GM12878 (cell line): ENCODE results near the gene SLC12A4. TPM values are rescaled to one million over a fixed set of nuclear protein-coding genes. Genes with fewer than 3 reads are reported as not detected.
A peak's percentile ranks its signal among the peaks of the same experiment; 100 is the strongest.

ENCODE experiments used
- ATAC-seq: fragments of 200-7000 bp; cut with Tn5 transposase; 3 replicates; pipeline ENCODE4 v1.9.1; 2020; ENCODE audit warnings: mild to moderate bottlenecking, moderate library complexity
- BruUV-seq: library from RNA; stranded (reverse); fragments of 400-500 nt; replicated peaks from 2 replicates; lab custom pipeline; 2021; lab: Mats Ljungman, UMichigan
- CTCF ChIA-PET: fragments of 300-600 bp; sonication (Branson Sonifier 250); formaldehyde crosslinking; extraction: SDS; loops from one replicate; lab custom pipeline; 2021; ENCODE audit warnings: inconsistent platforms; lab: Yijun Ruan, JAX
- POLR2A ChIA-PET: fragments of 350-600 bp; formaldehyde crosslinking; extraction: SDS; loops from one replicate; lab custom pipeline; 2021; ENCODE audit warnings: inconsistent platforms; lab: Charles Lee
- RAD21 ChIA-PET: fragments of 300-600 bp; sonication (Branson Sonifier 250); formaldehyde crosslinking; loops from one replicate; lab custom pipeline; 2023; ENCODE audit warnings: antibody characterized with exemption; ENCODE audit not compliant: unreplicated experiment; lab: Charles Lee
- SMC1A ChIA-PET: fragments of 300-600 bp; sonication (Branson Sonifier 250); formaldehyde crosslinking; loops from one replicate; lab custom pipeline; 2023; ENCODE audit not compliant: unreplicated experiment, uncharacterized antibody; lab: Charles Lee
- DNase-seq: peaks from one replicate; pipeline ENCODE4 v3.0.0-alpha.2; 2011; ENCODE audit warnings: low read depth, low spot score
- FAIRE-seq: peaks from 3 replicates; lab custom pipeline; 2011; peaks lifted over from hg19 to GRCh38; lab: Jason Lieb, UNC
- H2AFZ ChIP-seq: 2 replicates; pipeline ENCODE4 v1.6.0; 2011; ENCODE audit warnings: low read depth, low read length, control low read depth; ENCODE audit not compliant: control insufficient read depth
- H3K27ac ChIP-seq: 2 replicates; pipeline ENCODE4 v1.5.1; 2011; ENCODE audit warnings: control low read depth; ENCODE audit not compliant: control insufficient read depth, insufficient read depth
- H3K27me3 ChIP-seq, 2 experiments: replicated peaks in 1 of 2; 2 replicates each; pipeline versions ENCODE4 v1.6.0 to v1.6.1; 2011; ENCODE audit warnings: low read length in 1 of 2; ENCODE audit not compliant: control insufficient read depth in 2 of 2, insufficient read depth in 2 of 2
- H3K36me3 ChIP-seq, 2 experiments: 2 replicates each; pipeline ENCODE4 v1.5.1; 2011; ENCODE audit warnings: low read length in 1 of 2; ENCODE audit not compliant: control insufficient read depth in 2 of 2, insufficient read depth in 2 of 2
- H3K4me1 ChIP-seq: 2 replicates; pipeline ENCODE4 v1.6.1; 2011; ENCODE audit warnings: mild to moderate bottlenecking, low read length, moderate library complexity, mixed read lengths; ENCODE audit not compliant: control insufficient read depth, insufficient read depth
- H3K4me2 ChIP-seq: 2 replicates; pipeline ENCODE4 v1.6.0; 2011; ENCODE audit warnings: control low read depth; ENCODE audit not compliant: control insufficient read depth, insufficient read depth
- H3K4me3 ChIP-seq: fragments of 200-600 bp; sonication (generic); 2 replicates; pipeline ENCODE4 v1.5.1; 2016
- H3K79me2 ChIP-seq: 2 replicates; pipeline ENCODE4 v1.6.0; 2011; ENCODE audit warnings: low read length; ENCODE audit not compliant: control insufficient read depth, insufficient read depth
- H3K9ac ChIP-seq: 2 replicates; pipeline ENCODE4 v1.8.0; 2011; ENCODE audit warnings: low read length, control low read depth, mixed read lengths; ENCODE audit not compliant: control insufficient read depth, insufficient read depth
- H3K9me3 ChIP-seq: replicated peaks from 3 replicates; pipeline ENCODE4 v1.5.1; 2011; ENCODE audit warnings: mild to moderate bottlenecking, low read length; ENCODE audit not compliant: control insufficient read depth, insufficient read depth
- H4K20me1 ChIP-seq: 2 replicates; pipeline ENCODE4 v1.6.0; 2011; ENCODE audit not compliant: control insufficient read depth, insufficient read depth
- ASH2L ChIP-seq: fragments of 300-600, 200-600 bp; sonication (generic); IDR thresholded peaks from 2 replicates; pipeline ENCODE4 v1.6.1; 2017; ENCODE audit warnings: low read depth, mild to moderate bottlenecking, borderline replicate concordance
- CBFB ChIP-seq: IDR thresholded peaks from 2 replicates; pipeline ENCODE4 v1.6.1; 2016; ENCODE audit warnings: antibody characterized with exemption, low read depth
- CEBPB ChIP-seq, 2 experiments: fragments of 150-350 bp in 1 of 2; IDR thresholded peaks; 2 replicates each; pipeline ENCODE4 v1.6.1; 2012 to 2014; ENCODE audit warnings: low read depth in 2 of 2, low read length in 2 of 2, borderline replicate concordance in 1 of 2, inconsistent platforms in 1 of 2
- EED ChIP-seq: sonication (generic); IDR thresholded peaks from 2 replicates; pipeline ENCODE4 v1.6.1; 2016; ENCODE audit warnings: antibody characterized with exemption, low read depth
- FOS ChIP-seq: IDR thresholded peaks from 3 replicates; pipeline ENCODE4 v1.6.1; 2011; ENCODE audit warnings: borderline replicate concordance; ENCODE audit not compliant: insufficient read length; ENCODE audit errors: extremely low read depth
- GATAD2B ChIP-seq: fragments of 450-650 bp; conservative IDR thresholded peaks from 2 replicates; pipeline ENCODE4 v1.6.1; 2017; ENCODE audit warnings: low read depth, mild to moderate bottlenecking, moderate library complexity
- MTA3 ChIP-seq: IDR thresholded peaks from 2 replicates; pipeline ENCODE4 v1.6.1; 2012; ENCODE audit warnings: low read length, inconsistent platforms, borderline replicate concordance
- NBN ChIP-seq: fragments of 450-650 bp; IDR thresholded peaks from 2 replicates; pipeline ENCODE4 v1.6.1; 2016
- SMAD5 ChIP-seq: IDR thresholded peaks from 2 replicates; pipeline ENCODE4 v1.6.1; 2016; ENCODE audit warnings: antibody characterized with exemption, low read depth
- SMARCA5 ChIP-seq: fragments of 450-650 bp; IDR thresholded peaks from 2 replicates; pipeline ENCODE4 v1.6.1; 2017; ENCODE audit warnings: mild to moderate bottlenecking
- TCF12 ChIP-seq: IDR thresholded peaks from 2 replicates; pipeline ENCODE4 v1.6.1; 2011; ENCODE audit warnings: low read depth, mild to moderate bottlenecking, low read length
- ZNF24 ChIP-seq: fragments of 450-650 bp; IDR thresholded peaks from 2 replicates; pipeline ENCODE4 v1.6.1; 2017; ENCODE audit warnings: antibody characterized with exemption, mild to moderate bottlenecking
- ZZZ3 ChIP-seq: IDR thresholded peaks from 2 replicates; pipeline ENCODE4 v1.6.1; 2011; ENCODE audit warnings: low read depth; ENCODE audit not compliant: control insufficient read depth, insufficient read length
- WGBS: methylation state at CpG from one replicate; pipeline ENCODE4 v1.1.6; 2016; ENCODE audit warnings: low lambda C conversion rate; ENCODE audit not compliant: insufficient replicate concordance, insufficient coverage; ENCODE audit errors: missing lambda C conversion rate; 5-methylcytosine and 5-hydroxymethylcytosine counted together
- in situ Hi-C: fragments of 300-500 bp; cut with MboI; formaldehyde crosslinking; loops from 9 replicates; pipeline ENCODE4 v1.14.3; 2018; ENCODE audit warnings: mixed read lengths
- intact Hi-C: fragments of 100-400 bp; cut with micrococcal nuclease; formaldehyde crosslinking; loops from one replicate; pipeline ENCODE4 v1.14.2; 2022; ENCODE audit not compliant: unreplicated experiment
- polyA plus RNA-seq, 11 experiments: library from polyadenylated mRNA; depleted of rRNA in 4 of 11; unstranded in 6 of 11; stranded (reverse) in 5 of 11; fragments of >200 nt; fragmentation: Nextera tagmentation in 4 of 11; fragmentation: Illumina TruSeq in 1 of 11; extraction: Ambion mirVana in 4 of 11; extraction: Trizol in 1 of 11; gene quantifications; 1 replicate in 1 of 11; 2 replicates in 10 of 11; pipeline versions ENCODE4 v1.2.1 to v1.2.3, GENCODE V29; 2011 to 2016; ENCODE audit warnings: inconsistent platforms in 2 of 11, missing spikeins in 2 of 11, low read depth in 1 of 11
- total RNA-seq, 4 experiments: library from RNA; depleted of rRNA in 3 of 4; stranded (reverse); fragments of >200 nt in 3 of 4; fragmentation: Illumina TruSeq in 1 of 4; extraction: Trizol in 1 of 4; gene quantifications; 2 replicates each; pipeline versions ENCODE4 v1.2.1 to v1.2.3, GENCODE V29; 2013 to 2021
- TF ChIP-seq, protein P1 (sequence below): fragments of 450-650 bp; formaldehyde crosslinking; IDR thresholded peaks from 2 replicates; pipeline ENCODE4 v1.4.0; 2022; ENCODE audit warnings: mild to moderate bottlenecking, moderate library complexity
- TF ChIP-seq, protein P2 (sequence below): fragments of 450-650 bp; IDR thresholded peaks from 2 replicates; pipeline ENCODE4 v1.6.1; 2016; ENCODE audit warnings: mild to moderate bottlenecking
- TF ChIP-seq, protein P3 (sequence below): IDR thresholded peaks from 2 replicates; pipeline ENCODE4 v1.6.1; 2012; ENCODE audit warnings: low read depth, low read length, improper control_type of control experiment

SLC12A4 gene
- total and polyA plus RNA-seq, 10 of the 15 experiments (the other 5 are each of a cell fraction or from before 2014, with no cell fraction given): 0.95 to 39.9 (median 14.2) TPM

DNA sequence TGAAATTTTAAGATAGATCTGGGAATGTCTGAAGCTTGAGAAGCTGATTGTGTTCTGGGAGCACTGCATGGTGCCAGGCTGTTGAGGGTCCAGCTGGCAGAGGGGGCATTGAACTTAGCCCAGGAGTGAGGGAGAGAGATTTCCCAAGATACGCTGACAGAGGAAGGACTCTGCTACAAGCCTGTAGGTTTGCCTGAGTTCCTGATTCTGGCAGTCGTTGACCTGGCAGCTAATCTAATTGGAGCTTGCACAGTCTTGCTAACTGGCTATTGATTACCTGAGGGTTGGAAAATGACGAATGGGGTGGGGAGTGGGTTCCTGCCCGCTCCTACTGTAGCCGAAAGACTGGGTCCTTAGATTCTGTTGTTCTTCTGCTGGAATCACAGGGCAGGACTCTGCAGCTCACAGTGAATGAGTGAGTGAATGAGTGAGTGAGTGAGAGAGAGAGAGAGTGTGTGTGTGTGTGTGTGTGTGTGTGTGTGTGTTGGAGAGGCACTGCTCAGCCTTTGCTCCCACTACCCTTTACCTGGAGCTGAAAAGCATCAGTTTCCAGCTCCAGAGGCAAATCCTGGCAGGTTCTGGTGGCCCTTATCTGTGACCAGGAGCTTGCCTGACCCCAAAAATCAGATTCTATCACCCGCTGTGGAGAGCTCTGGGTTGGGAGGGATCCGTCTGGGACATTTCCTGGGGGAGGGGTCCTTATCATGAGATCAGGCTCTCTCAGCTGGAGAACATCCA, 53.5 kb downstream of the SLC12A4 start (continued):
- TF ChIP-seq, protein P1, sequence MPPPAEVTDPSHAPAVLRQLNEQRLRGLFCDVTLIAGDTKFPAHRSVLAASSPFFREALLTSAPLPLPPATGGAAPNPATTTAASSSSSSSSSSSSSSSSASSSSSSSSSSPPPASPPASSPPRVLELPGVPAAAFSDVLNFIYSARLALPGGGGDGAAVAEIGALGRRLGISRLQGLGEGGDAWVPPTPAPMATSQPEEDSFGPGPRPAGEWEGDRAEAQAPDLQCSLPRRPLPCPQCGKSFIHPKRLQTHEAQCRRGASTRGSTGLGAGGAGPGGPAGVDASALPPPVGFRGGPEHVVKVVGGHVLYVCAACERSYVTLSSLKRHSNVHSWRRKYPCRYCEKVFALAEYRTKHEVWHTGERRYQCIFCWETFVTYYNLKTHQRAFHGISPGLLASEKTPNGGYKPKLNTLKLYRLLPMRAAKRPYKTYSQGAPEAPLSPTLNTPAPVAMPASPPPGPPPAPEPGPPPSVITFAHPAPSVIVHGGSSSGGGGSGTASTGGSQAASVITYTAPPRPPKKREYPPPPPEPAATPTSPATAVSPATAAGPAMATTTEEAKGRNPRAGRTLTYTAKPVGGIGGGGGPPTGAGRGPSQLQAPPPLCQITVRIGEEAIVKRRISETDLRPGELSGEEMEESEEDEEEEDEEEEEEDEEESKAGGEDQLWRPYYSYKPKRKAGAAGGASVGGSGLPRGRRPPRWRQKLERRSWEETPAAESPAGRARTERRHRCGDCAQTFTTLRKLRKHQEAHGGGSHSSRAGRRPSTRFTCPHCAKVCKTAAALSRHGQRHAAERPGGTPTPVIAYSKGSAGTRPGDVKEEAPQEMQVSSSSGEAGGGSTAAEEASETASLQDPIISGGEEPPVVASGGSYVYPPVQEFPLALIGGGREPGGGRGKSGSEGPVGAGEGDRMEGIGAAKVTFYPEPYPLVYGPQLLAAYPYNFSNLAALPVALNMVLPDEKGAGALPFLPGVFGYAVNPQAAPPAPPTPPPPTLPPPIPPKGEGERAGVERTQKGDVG: no peak
- TF ChIP-seq GATAD2B (no peak), EED (no peak), MTA3 (no peak), ASH2L (no peak), CEBPB (IDR thresholded peaks at IDR 0.05; ENCODE audit: borderline replicate concordance in 1 of 2, low read depth in 2 of 2, low read length in 2 of 2) (no peak), FOS (no peak)

DNA sequence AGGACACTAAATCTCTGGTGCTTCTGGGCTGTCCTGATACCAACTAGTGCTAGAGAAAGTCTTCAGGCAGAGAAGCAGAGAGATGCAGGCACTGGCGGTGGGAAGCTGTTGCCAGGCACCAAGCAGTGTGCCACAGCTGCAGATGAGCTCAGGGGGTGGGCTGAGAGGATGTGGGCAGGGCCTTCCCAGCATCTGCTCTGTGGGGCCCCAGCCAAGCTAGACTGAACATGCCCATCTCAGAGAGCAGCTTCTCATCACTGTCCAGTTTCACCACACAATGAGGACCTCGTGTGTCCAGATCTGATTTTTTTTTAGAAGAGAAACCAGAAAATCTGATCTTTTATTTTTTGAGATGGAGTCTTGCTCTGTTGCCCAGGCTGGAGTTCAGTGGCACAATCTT, 58.3 kb downstream of the SLC12A4 start:
- RAD21 ChIA-PET: interaction anchor here (1.0 kb wide), 1 partner anchor 25 kb away, joined by 3 read pairs; no protein-coding TSS in a partner anchor
- peaks cover 1 to 7% of the 10 kb centered on the region in 2 experiments; a peak in 2 of 4 replicates for H3K36me3 ChIP-seq
- intact Hi-C loops: no loop called here
- 37% methylated on average over 2 of the region's 2 CpGs for WGBS
- no peak for DNase-seq
- no peak for FAIRE-seq
- H2AFZ ChIP-seq: no peak overlapping the region
- SMC1A ChIA-PET: interaction anchor here (0.6 kb wide), 1 partner anchor 66 kb away, joined by 3 read pairs; no protein-coding TSS in a partner anchor
- no TSS peak for BruUV-seq
- POLR2A ChIA-PET: interaction anchor here (0.5 to 0.7 kb wide), 2 partner anchors 210 to 220 kb away, joined by 4 to 5 read pairs; no protein-coding TSS in a partner anchor
- CTCF ChIA-PET: interaction anchor here (0.7 to 1.7 kb wide), 2 partner anchors 16 to 26 kb away, joined by 3 to 7 read pairs; no protein-coding TSS in a partner anchor
- no peaks in the 10 kb centered on the region for H3K79me2 ChIP-seq
- in situ Hi-C loops: no loop called here
- H3K27ac ChIP-seq: no peak overlapping the region
- H3K9ac ChIP-seq: no peak overlapping the region
- H3K4me1 ChIP-seq: 0 out of 2 replicates have a peak, but pooled peaks cover 3% of the 10 kb centered on the region
- no peak overlapping the region for H3K4me2 ChIP-seq
- H4K20me1 ChIP-seq: no peaks in the 10 kb centered on the region; the same call in 1 of the 2 replicates
- H3K9me3 ChIP-seq: no peaks in the 10 kb centered on the region
- H3K27me3 ChIP-seq: no peaks in the 10 kb centered on the region
- H3K4me3 ChIP-seq: no peak overlapping the region
- peak; percentile 95 for ATAC-seq
- no peak for TF ChIP-seq ZZZ3
- no peak for TF ChIP-seq SMARCA5
- TF ChIP-seq CBFB: no peak
- TF ChIP-seq, protein P2, sequence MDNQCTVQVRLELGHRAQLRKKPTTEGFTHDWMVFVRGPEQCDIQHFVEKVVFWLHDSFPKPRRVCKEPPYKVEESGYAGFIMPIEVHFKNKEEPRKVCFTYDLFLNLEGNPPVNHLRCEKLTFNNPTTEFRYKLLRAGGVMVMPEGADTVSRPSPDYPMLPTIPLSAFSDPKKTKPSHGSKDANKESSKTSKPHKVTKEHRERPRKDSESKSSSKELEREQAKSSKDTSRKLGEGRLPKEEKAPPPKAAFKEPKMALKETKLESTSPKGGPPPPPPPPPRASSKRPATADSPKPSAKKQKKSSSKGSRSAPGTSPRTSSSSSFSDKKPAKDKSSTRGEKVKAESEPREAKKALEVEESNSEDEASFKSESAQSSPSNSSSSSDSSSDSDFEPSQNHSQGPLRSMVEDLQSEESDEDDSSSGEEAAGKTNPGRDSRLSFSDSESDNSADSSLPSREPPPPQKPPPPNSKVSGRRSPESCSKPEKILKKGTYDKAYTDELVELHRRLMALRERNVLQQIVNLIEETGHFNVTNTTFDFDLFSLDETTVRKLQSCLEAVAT: no peak
- TF ChIP-seq ZNF24: no peak
- TF ChIP-seq, protein P3, sequence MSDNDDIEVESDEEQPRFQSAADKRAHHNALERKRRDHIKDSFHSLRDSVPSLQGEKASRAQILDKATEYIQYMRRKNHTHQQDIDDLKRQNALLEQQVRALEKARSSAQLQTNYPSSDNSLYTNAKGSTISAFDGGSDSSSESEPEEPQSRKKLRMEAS: no peak
- TF ChIP-seq TCF12: no peak
- no peak for TF ChIP-seq NBN
- no peak for TF ChIP-seq SMAD5
